Astrocyte (in vitro differentiated cells and primary cell): ENCODE data around the gene SIGLEC11. TPM values are rescaled to one million over a fixed set of nuclear protein-coding genes. Genes with fewer than 3 reads are reported as not detected.

ENCODE experiments used
- DNase-seq: peaks from one replicate; pipeline ENCODE4 v3.0.0-alpha.2; 2010; ENCODE audit warnings: low read depth
- FAIRE-seq: peaks from 2 replicates; lab custom pipeline; 2011; peaks lifted over from hg19 to GRCh38; lab: Jason Lieb, UNC
- H2AFZ ChIP-seq: 2 replicates; pipeline ENCODE4 v1.6.0; 2012; ENCODE audit warnings: low read depth, low read length, inconsistent platforms
- H3K27ac ChIP-seq: 2 replicates; pipeline ENCODE4 v1.5.1; 2011; ENCODE audit warnings: low read depth, low read length, inconsistent platforms
- H3K27me3 ChIP-seq: 2 replicates; pipeline ENCODE4 v1.6.0; 2011; ENCODE audit warnings: low read length, inconsistent platforms; ENCODE audit not compliant: insufficient read depth
- H3K36me3 ChIP-seq: 2 replicates; pipeline ENCODE4 v1.5.1; 2011; ENCODE audit warnings: low read length, inconsistent platforms; ENCODE audit not compliant: insufficient read depth
- H3K4me1 ChIP-seq: 2 replicates; pipeline ENCODE4 v1.5.1; 2011; ENCODE audit warnings: low read length, inconsistent platforms; ENCODE audit not compliant: insufficient read depth
- H3K4me2 ChIP-seq: 2 replicates; pipeline ENCODE4 v1.6.0; 2012; ENCODE audit warnings: low read length, inconsistent platforms
- H3K4me3 ChIP-seq: 2 replicates; pipeline ENCODE4 v1.5.1; 2011; ENCODE audit warnings: low read depth, mild to moderate bottlenecking, low read length, inconsistent platforms; ENCODE audit not compliant: insufficient read depth
- H3K79me2 ChIP-seq: 2 replicates; pipeline ENCODE4 v1.6.0; 2012; ENCODE audit warnings: mild to moderate bottlenecking, low read length, inconsistent platforms; ENCODE audit not compliant: insufficient read depth
- H3K9ac ChIP-seq: 2 replicates; pipeline ENCODE4 v1.6.0; 2012; ENCODE audit warnings: mild to moderate bottlenecking, low read length, inconsistent platforms
- H3K9me3 ChIP-seq: 2 replicates; pipeline ENCODE4 v1.5.1; 2012; ENCODE audit warnings: low read depth, mild to moderate bottlenecking, low read length, inconsistent platforms; ENCODE audit not compliant: insufficient read depth
- H4K20me1 ChIP-seq: 2 replicates; pipeline ENCODE4 v1.6.0; 2012; ENCODE audit warnings: low read length, inconsistent platforms; ENCODE audit not compliant: insufficient read depth
- H3K27ac Mint-ChIP-seq: one replicate; pipeline ENCODE4 v1.8.0; 2021; ENCODE audit warnings: mild to moderate bottlenecking, mixed read lengths; ENCODE audit not compliant: unreplicated experiment
- H3K27me3 Mint-ChIP-seq: one replicate; pipeline ENCODE4 v1.8.0; 2021; ENCODE audit warnings: low read depth, mixed read lengths; ENCODE audit not compliant: unreplicated experiment
- H3K36me3 Mint-ChIP-seq: one replicate; pipeline ENCODE4 v1.8.0; 2021; ENCODE audit warnings: low read depth, mixed read lengths; ENCODE audit not compliant: unreplicated experiment
- H3K4me1 Mint-ChIP-seq: one replicate; pipeline ENCODE4 v1.8.0; 2021; ENCODE audit warnings: low read depth, mixed read lengths; ENCODE audit not compliant: unreplicated experiment
- H3K4me3 Mint-ChIP-seq: one replicate; pipeline ENCODE4 v1.8.0; 2021; ENCODE audit warnings: mild to moderate bottlenecking, moderate library complexity, mixed read lengths; ENCODE audit not compliant: unreplicated experiment
- H3K9me3 Mint-ChIP-seq: one replicate; pipeline ENCODE4 v1.8.0; 2021; ENCODE audit warnings: mild to moderate bottlenecking, mixed read lengths; ENCODE audit not compliant: unreplicated experiment
- CTCF ChIP-seq: IDR thresholded peaks from 2 replicates; pipeline ENCODE4 v1.5.1; 2011; ENCODE audit warnings: low read depth, mild to moderate bottlenecking, inconsistent platforms, low read length, moderate library complexity; ENCODE audit not compliant: insufficient read depth
- EZH2 ChIP-seq: IDR thresholded peaks from 2 replicates; pipeline ENCODE4 v1.6.1; 2012; ENCODE audit warnings: mild to moderate bottlenecking, low read length, inconsistent platforms; ENCODE audit not compliant: insufficient read depth
- total RNA-seq: library from RNA; stranded (reverse); gene quantifications from 2 replicates; pipeline ENCODE4 v1.2.1, GENCODE V29; 2021

The SIGLEC11 gene
- total RNA-seq, 1 donor from 2014 or later: not detected

DNA sequence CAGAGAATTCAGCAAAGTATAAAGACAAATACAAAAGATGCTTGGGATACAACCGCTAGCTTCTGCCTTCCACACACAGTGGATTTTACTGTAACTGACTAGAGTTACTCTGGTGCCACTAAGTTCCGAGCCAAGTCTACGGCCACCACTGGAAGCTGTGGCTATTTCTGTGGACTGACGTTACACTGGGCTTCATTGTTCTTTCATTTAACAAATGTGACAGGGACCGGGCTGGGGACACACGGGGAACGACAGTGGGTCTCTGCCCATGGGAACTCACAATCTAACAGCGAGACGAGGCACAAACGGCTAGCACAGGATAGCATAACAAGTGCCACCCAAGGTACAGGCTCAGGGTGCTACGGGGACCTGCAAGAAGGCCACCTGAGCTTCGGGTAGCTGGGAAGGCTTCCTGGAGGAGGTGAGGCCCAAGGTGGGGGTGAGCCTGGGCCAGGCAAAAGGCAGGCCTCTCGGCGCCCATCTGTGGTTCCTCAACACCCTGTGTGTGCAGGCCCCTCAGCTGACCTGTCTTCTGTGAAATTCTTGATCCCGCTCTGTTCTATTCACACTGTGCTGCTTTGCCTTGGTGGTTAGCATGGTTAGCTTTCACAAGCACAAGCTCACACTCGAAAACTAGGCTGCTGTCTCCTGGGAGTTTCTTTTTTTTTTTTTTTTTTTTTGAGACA lies 54.0 kb downstream of the SIGLEC11 start:
- Histone ChIP-seq H3K36me3 (peaks cover 8% of the 10 kb centered on the region), H2AFZ (no peak overlapping the region), H3K4me1 (no peaks in the 10 kb centered on the region), H3K9me3 (no peaks in the 10 kb centered on the region), H3K4me2 (no peak overlapping the region), H3K27ac (no peak overlapping the region), H3K4me3 (no peak overlapping the region), H4K20me1 (peaks cover 48% of the 10 kb centered on the region), H3K27me3 (no peaks in the 10 kb centered on the region), H3K79me2 (peaks cover 21% of the 10 kb centered on the region), H3K9ac (no peak overlapping the region)
- Mint-ChIP-seq H3K4me3 (no peak overlapping the region), H3K36me3 (peaks cover 17% of the 10 kb centered on the region), H3K9me3 (no peaks in the 10 kb centered on the region), H3K4me1 (peaks cover 10% of the 10 kb centered on the region), H3K27ac (no peak overlapping the region), H3K27me3 (no peaks in the 10 kb centered on the region)
- DNase-seq (no peak), FAIRE-seq (no peak)
- TF ChIP-seq CTCF (no peak), EZH2 (no peak)

GRCh38 chr19:49904136-49904535 lies 56.8 kb downstream of the SIGLEC11 start:
- Mint-ChIP-seq H3K36me3 (peaks cover 13% of the 10 kb centered on the region), H3K27ac (no peak overlapping the region), H3K9me3 (no peaks in the 10 kb centered on the region), H3K4me3 (no peak overlapping the region), H3K27me3 (no peaks in the 10 kb centered on the region), H3K4me1 (no peaks in the 10 kb centered on the region)
- TF ChIP-seq CTCF: no peak
- no peak for TF ChIP-seq EZH2
- DNase-seq (no peak), FAIRE-seq (no peak)
- H4K20me1 ChIP-seq: peaks cover 26% of the 10 kb centered on the region
- H2AFZ ChIP-seq: no peak overlapping the region
- H3K4me1 ChIP-seq: no peaks in the 10 kb centered on the region
- peaks cover 3% of the 10 kb centered on the region for H3K36me3 ChIP-seq
- H3K9ac ChIP-seq: no peak overlapping the region
- H3K4me2 ChIP-seq: no peak overlapping the region
- H3K27ac ChIP-seq: no peak overlapping the region
- H3K9me3 ChIP-seq: no peaks in the 10 kb centered on the region
- H3K27me3 ChIP-seq: no peaks in the 10 kb centered on the region
- H3K79me2 ChIP-seq: peaks cover 10% of the 10 kb centered on the region
- no peak overlapping the region for H3K4me3 ChIP-seq

Other genes with a start within 250 kb of the SIGLEC11 start
- not detected in 2 replicates for gene TSKS, start 197.9 kb downstream of the SIGLEC11 start, total RNA-seq
- 163 and 168 TPM in 2 replicates for gene AP2A1, start 194.2 kb downstream of the SIGLEC11 start, total RNA-seq
- gene FUZ, start 147.9 kb downstream of the SIGLEC11 start, total RNA-seq: 8.9 and 9.8 TPM in 2 replicates
- 61.3 and 72.2 TPM in 2 replicates for gene MED25, start 142.9 kb downstream of the SIGLEC11 start, total RNA-seq
- gene PTOV1, start 110.0 kb downstream of the SIGLEC11 start, total RNA-seq: 162 and 172 TPM in 2 replicates
- gene PNKP, start 93.6 kb downstream of the SIGLEC11 start, total RNA-seq: 49.1 and 54.8 TPM in 2 replicates
- 104 and 116 TPM in 2 replicates for gene AKT1S1, start 83.8 kb downstream of the SIGLEC11 start, total RNA-seq
- gene TBC1D17, start 83.5 kb downstream of the SIGLEC11 start, total RNA-seq: 29.1 and 32.2 TPM in 2 replicates
- 0.27 and 0.50 TPM in 2 replicates for gene IL4I1, start 64.3 kb downstream of the SIGLEC11 start, total RNA-seq
- 30.8 and 35.5 TPM in 2 replicates for gene ATF5, start 32.0 kb downstream of the SIGLEC11 start, total RNA-seq
- 42.7 and 49.5 TPM in 2 replicates for gene NUP62, start 31.7 kb downstream of the SIGLEC11 start, total RNA-seq
- gene VRK3, start 64.2 kb upstream of the SIGLEC11 start, total RNA-seq: 32.6 and 33.0 TPM in 2 replicates
- gene ZNF473, start 64.8 kb upstream of the SIGLEC11 start, total RNA-seq: 9.7 and 10.2 TPM in 2 replicates
- not detected in 2 replicates for gene IZUMO2, start 202.1 kb upstream of the SIGLEC11 start, total RNA-seq
- not detected in 2 replicates for gene MYH14, start 242.4 kb upstream of the SIGLEC11 start, total RNA-seq